Measurements from ENCODE around the gene CD300LF.

The CD300LF gene

DNA sequence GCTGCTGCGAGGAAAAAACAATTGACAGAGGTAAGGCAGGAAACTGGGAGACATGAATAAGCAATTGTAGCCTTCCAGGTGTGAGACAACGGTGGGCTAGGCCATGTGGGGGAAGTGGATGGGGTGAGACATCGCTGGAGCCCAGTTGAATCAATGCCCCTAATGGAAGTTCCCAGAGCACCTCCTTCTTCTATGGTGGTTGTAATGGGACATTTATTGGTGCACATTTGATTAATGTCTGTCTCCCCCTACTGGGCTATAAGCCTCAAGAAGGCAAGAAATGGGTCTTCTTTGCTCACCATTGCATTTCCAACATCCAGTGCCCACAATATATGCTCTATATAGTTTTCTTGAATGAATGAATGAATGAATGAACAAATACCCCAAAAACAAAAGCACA, 66.5 kb downstream of the CD300LF start:
- TF ChIP-seq CTCF (IDR thresholded peaks at IDR 0.05; ENCODE audit: control insufficient read depth, insufficient read depth, low read depth, low read length, missing control alignments), result no peak
- no peak for DNase-seq (ENCODE audit: low read depth)

GRCh38 chr17:74645010-74645409, 67.7 kb downstream of the CD300LF start:
- H3K4me3 ChIP-seq (ENCODE audit: control insufficient read depth, low read depth, low read length), result no peak overlapping the region
- DNase-seq (ENCODE audit: low read depth), result no peak
- TF ChIP-seq CTCF (IDR thresholded peaks at IDR 0.05; ENCODE audit: control insufficient read depth, insufficient read depth, low read depth, low read length, missing control alignments), result no peak

More for the DNA sequence above, 66.5 kb downstream of the CD300LF start:
- H3K4me3 ChIP-seq (ENCODE audit: control insufficient read depth, low read depth, low read length), result no peak overlapping the region

DNA sequence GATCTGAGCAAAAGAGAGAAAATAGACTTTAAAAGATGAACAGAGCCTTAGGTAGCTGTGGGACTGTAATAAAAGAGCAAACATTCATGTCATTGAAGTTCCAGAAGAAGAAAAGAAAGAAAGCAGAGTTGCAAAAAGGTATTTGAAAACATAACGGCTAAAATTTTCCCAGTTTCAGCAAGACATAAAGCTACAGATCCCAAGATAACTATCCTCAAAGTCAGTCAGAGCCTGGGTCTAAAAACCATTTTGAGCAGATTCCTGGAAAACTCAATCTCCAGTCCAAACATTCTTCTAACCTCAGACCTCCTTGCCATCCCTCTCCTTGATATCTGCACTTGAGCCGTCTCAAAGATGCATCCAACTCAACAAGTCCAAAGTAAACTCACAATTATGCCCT, 68.3 kb downstream of the CD300LF start:
- no peak overlapping the region for H3K4me3 ChIP-seq (ENCODE audit: control insufficient read depth, low read depth, low read length)
- TF ChIP-seq CTCF (IDR thresholded peaks at IDR 0.05; ENCODE audit: control insufficient read depth, insufficient read depth, low read depth, low read length, missing control alignments), result no peak
- no peak for DNase-seq (ENCODE audit: low read depth)
